Right renal pelvis (tissue), 4 donors: ENCODE measurements around the gene B4GALT7. TPM values are rescaled to one million over a fixed set of nuclear protein-coding genes. Genes with fewer than 3 reads are reported as not detected.
"Not testable (repeated sequence)": the region's sequence is repeated elsewhere in the genome, so short reads cannot be mapped to it uniquely, and the experiment has no call there.

Experiments
- DNase-seq, 4 donors: peaks; one replicate each; pipeline ENCODE4 v3.0.0-alpha.2; 2013; ENCODE audit warnings: low read depth in 4 of 4, low spot score in 3 of 4, missing footprints in 1 of 4
- polyA plus RNA-seq, 4 donors: library from polyadenylated mRNA; unstranded; fragments of 120-200 nt; gene quantifications; one replicate each; pipeline ENCODE4 v1.2.1, GENCODE V29; 2013; ENCODE audit not compliant: insufficient read length in 4 of 4

Gene B4GALT7
- polyA plus RNA-seq, 4 donors = 20.9 to 29.1 (median 22.1) TPM

GRCh38 chr5:177608243-177609075 is 8.5 kb downstream of the B4GALT7 start:
- DNase-seq = no peak

GRCh38 chr5:177609076-177610059 is 9.4 kb downstream of the B4GALT7 start:
- no peak for DNase-seq

GRCh38 chr5:177610131-177610769 is 10.3 kb downstream of the B4GALT7 start:
- no peak for DNase-seq

GRCh38 chr5:177610770-177611445 is 11.0 kb downstream of the B4GALT7 start:
- no peak for DNase-seq

GRCh38 chr5:177611446-177612214 is 11.7 kb downstream of the B4GALT7 start:
- no peak for DNase-seq

- DNase-seq = no peak
Observed at GRCh38 chr5:177612215-177612673, 12.3 kb downstream of the B4GALT7 start.

- DNase-seq = no peak
Observed at GRCh38 chr5:177620560-177620959, 20.6 kb downstream of the B4GALT7 start.

GRCh38 chr5:177624172-177624571 is 24.2 kb downstream of the B4GALT7 start:
- not testable (repeated sequence) for DNase-seq

GRCh38 chr5:177630186-177630585 is 30.3 kb downstream of the B4GALT7 start:
- DNase-seq = not testable (repeated sequence)

GRCh38 chr5:177634912-177635311 is 35.0 kb downstream of the B4GALT7 start:
- not testable (repeated sequence) for DNase-seq

GRCh38 chr5:177645462-177645861 is 45.5 kb downstream of the B4GALT7 start:
- not testable (repeated sequence) for DNase-seq

GRCh38 chr5:177651235-177651634 is 51.3 kb downstream of the B4GALT7 start:
- DNase-seq = not testable (repeated sequence)

GRCh38 chr5:177657846-177658245 is 57.9 kb downstream of the B4GALT7 start:
- DNase-seq = not testable (repeated sequence)

GRCh38 chr5:177658542-177658941 is 58.6 kb downstream of the B4GALT7 start:
- DNase-seq = not testable (repeated sequence)

Other genes starting within 250 kb of the B4GALT7 start
- gene LMAN2, start 248.5 kb upstream of the B4GALT7 start, polyA plus RNA-seq = 100 to 1,000 TPM; 114 to 166 (median 126) TPM
- gene RGS14, start 242.2 kb upstream of the B4GALT7 start, polyA plus RNA-seq = 10 to 100 TPM; 11.9 to 18.7 (median 15.3) TPM
- gene SLC34A1, start 215.7 kb upstream of the B4GALT7 start, polyA plus RNA-seq = 100 to 1,000 TPM; 134 to 198 (median 174) TPM
- 1 to 10 TPM in 3 of 4 donors, under 1 TPM in 1; 0.50 to 2.2 (median 1.1) TPM for gene PFN3, start 199.5 kb upstream of the B4GALT7 start, polyA plus RNA-seq
- 10 to 100 TPM in 1 of 4 donors, 1 to 10 TPM in 3; 4.6 to 11.3 (median 5.8) TPM for gene F12, start 190.6 kb upstream of the B4GALT7 start, polyA plus RNA-seq
- gene GRK6, start 173.5 kb upstream of the B4GALT7 start, polyA plus RNA-seq = 10 to 100 TPM; 20.4 to 29.2 (median 23.0) TPM
- gene PRR7, start 153.3 kb upstream of the B4GALT7 start, polyA plus RNA-seq = 1 to 10 TPM in 3 of 4 donors, under 1 TPM in 1; 0.83 to 3.8 (median 1.2) TPM
- gene DBN1, start 126.5 kb upstream of the B4GALT7 start, polyA plus RNA-seq = 100 to 1,000 TPM; 169 to 203 (median 179) TPM
- gene PDLIM7, start 102.5 kb upstream of the B4GALT7 start, polyA plus RNA-seq = 100 to 1,000 TPM in 2 of 4 donors, 10 to 100 TPM in 2; 82.9 to 129 (median 96.9) TPM
- 1 to 10 TPM; 3.6 to 6.3 (median 4.8) TPM for gene DOK3, start 90.3 kb upstream of the B4GALT7 start, polyA plus RNA-seq
- gene DDX41, start 83.2 kb upstream of the B4GALT7 start, polyA plus RNA-seq = 10 to 100 TPM; 85.1 to 97.1 (median 91.8) TPM
- gene FAM193B, start 45.6 kb upstream of the B4GALT7 start, polyA plus RNA-seq = 10 to 100 TPM; 68.7 to 99.1 (median 75.3) TPM
- 100 to 1,000 TPM; 145 to 194 (median 166) TPM for gene TMED9, start 7.9 kb upstream of the B4GALT7 start, polyA plus RNA-seq
- gene FAM153A, start 182.8 kb downstream of the B4GALT7 start, polyA plus RNA-seq = under 1 TPM; 0.29 to 0.34 (median 0.32) TPM